Neural progenitor cell (in vitro differentiated cells): ENCODE data around the gene CYB5RL. TPM values are rescaled to one million over a fixed set of nuclear protein-coding genes. Genes with fewer than 3 reads are reported as not detected.

Experiments used
- DNase-seq: peaks from one replicate; pipeline ENCODE4 v3.0.0-alpha.2; 2016; ENCODE audit warnings: low spot score
- H2AFZ ChIP-seq: fragments of 200-600 bp; sonication (generic); replicated peaks from 2 replicates; pipeline ENCODE4 v1.6.1; 2016; ENCODE audit warnings: antibody characterized with exemption
- H3F3A ChIP-seq: fragments of 200-600 bp; sonication (generic); 2 replicates; pipeline ENCODE4 v1.6.1; 2016; ENCODE audit warnings: antibody characterized with exemption, low read depth
- H3K27ac ChIP-seq: fragments of 200-600 bp; sonication (generic); 2 replicates; pipeline ENCODE4 v1.5.1; 2016; ENCODE audit warnings: mild to moderate bottlenecking
- H3K27me3 ChIP-seq: fragments of 200-600 bp; sonication (generic); 2 replicates; pipeline ENCODE4 v1.6.1; 2016; ENCODE audit warnings: mild to moderate bottlenecking, moderate library complexity
- H3K36me3 ChIP-seq: fragments of 200-600 bp; sonication (generic); 2 replicates; pipeline ENCODE4 v1.5.1; 2016
- H3K4me1 ChIP-seq: fragments of 200-600 bp; sonication (generic); 2 replicates; pipeline ENCODE4 v1.6.1; 2016; ENCODE audit warnings: mixed run types
- H3K4me2 ChIP-seq: fragments of 200-600 bp; sonication (generic); 2 replicates; pipeline ENCODE4 v1.6.1; 2016
- H3K4me3 ChIP-seq: fragments of 200-600 bp; sonication (generic); 2 replicates; pipeline ENCODE4 v1.5.1; 2016
- H3K79me2 ChIP-seq: fragments of 200-600 bp; sonication (generic); 2 replicates; pipeline ENCODE4 v1.6.1; 2016; ENCODE audit warnings: low read depth
- H3K9ac ChIP-seq: fragments of 200-600 bp; sonication (generic); 2 replicates; pipeline ENCODE4 v1.6.1; 2016
- H3K9me3 ChIP-seq: fragments of 200-600 bp; sonication (generic); 2 replicates; pipeline ENCODE4 v1.5.1; 2016; ENCODE audit warnings: low read depth
- H4K20me1 ChIP-seq: fragments of 200-600 bp; sonication (generic); 2 replicates; pipeline ENCODE4 v1.6.1; 2016; ENCODE audit warnings: low read depth
- H3K27ac Mint-ChIP-seq: 3 replicates; pipeline ENCODE4 v1.8.0; 2021; ENCODE audit warnings: mixed read lengths
- H3K27me3 Mint-ChIP-seq: 2 replicates; pipeline ENCODE4 v1.8.0; 2022; ENCODE audit warnings: low read depth, mild to moderate bottlenecking, inconsistent platforms, moderate library complexity, mixed read lengths; ENCODE audit not compliant: insufficient read depth
- H3K36me3 Mint-ChIP-seq: 3 replicates; pipeline ENCODE4 v1.8.0; 2021; ENCODE audit warnings: mixed read lengths
- H3K4me1 Mint-ChIP-seq: 3 replicates; pipeline ENCODE4 v1.8.0; 2021; ENCODE audit warnings: mixed read lengths
- H3K4me3 Mint-ChIP-seq: 3 replicates; pipeline ENCODE4 v1.8.0; 2021; ENCODE audit warnings: mild to moderate bottlenecking, moderate library complexity, mixed read lengths
- H3K9me3 Mint-ChIP-seq: 3 replicates; pipeline ENCODE4 v1.8.0; 2020; ENCODE audit warnings: mixed read lengths
- EZH2 ChIP-seq: fragments of 200-600 bp; sonication (generic); IDR thresholded peaks from 2 replicates; pipeline ENCODE4 v1.6.1; 2017; ENCODE audit warnings: antibody characterized with exemption, mild to moderate bottlenecking, moderate library complexity
- EZH2phosphoT487 ChIP-seq: fragments of 200-600 bp; sonication (generic); IDR thresholded peaks from 2 replicates; pipeline ENCODE4 v1.6.1; 2017; ENCODE audit warnings: antibody characterized with exemption
- total RNA-seq: library from RNA; depleted of rRNA; stranded (reverse); fragments of >200 nt; gene quantifications from 2 replicates; pipeline ENCODE4 v1.2.3, GENCODE V29; 2015; ENCODE audit warnings: low replicate concordance
- TF ChIP-seq, protein P1 (sequence below): fragments of 200-600 bp; sonication (generic); IDR thresholded peaks from 2 replicates; pipeline ENCODE4 v1.5.1; 2017; ENCODE audit warnings: antibody characterized with exemption, mild to moderate bottlenecking

Gene CYB5RL
- total RNA-seq, 1 donor from 2014 or later, result 6.4 TPM

DNA sequence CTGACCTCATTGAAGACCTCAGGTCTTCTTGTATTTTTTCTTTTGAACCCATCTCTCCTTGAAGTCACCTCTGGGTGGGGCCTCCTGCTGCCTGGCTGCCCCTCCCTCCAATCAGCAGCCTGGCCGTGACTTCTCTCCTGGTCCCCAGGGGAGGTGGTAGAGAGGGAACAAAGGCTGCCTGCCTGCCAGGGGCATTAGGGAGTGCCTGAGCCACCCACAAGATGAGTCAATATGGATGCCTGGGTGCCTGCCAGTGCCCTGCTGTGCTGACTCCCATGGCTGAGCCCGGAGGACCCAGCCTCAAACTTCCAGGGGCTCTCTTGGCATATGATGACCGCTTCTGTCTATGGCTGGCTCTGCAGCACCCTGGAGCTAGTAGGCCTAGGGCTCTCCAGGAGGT, 41.8 kb downstream of the CYB5RL start:
- Mint-ChIP-seq H3K4me1 (peaks cover 14% of the 10 kb centered on the region), H3K9me3 (no peaks in the 10 kb centered on the region), H3K4me3 (no peak overlapping the region), H3K27me3 (no peaks in the 10 kb centered on the region), H3K27ac (no peak overlapping the region), H3K36me3 (peaks cover 3% of the 10 kb centered on the region)
- no peak overlapping the region for H3K4me3 ChIP-seq
- H4K20me1 ChIP-seq, result no peaks in the 10 kb centered on the region
- no peaks in the 10 kb centered on the region for H3K36me3 ChIP-seq
- no peaks in the 10 kb centered on the region for H3K9me3 ChIP-seq
- H3K4me1 ChIP-seq, result peaks cover 10% of the 10 kb centered on the region
- no peak overlapping the region for H3K27ac ChIP-seq
- H3K79me2 ChIP-seq, result no peaks in the 10 kb centered on the region
- no peak overlapping the region for H2AFZ ChIP-seq
- H3F3A ChIP-seq, result peaks cover 5% of the 10 kb centered on the region
- TF ChIP-seq EZH2phosphoT487 (no peak), EZH2 (no peak)
- TF ChIP-seq, protein P1, sequence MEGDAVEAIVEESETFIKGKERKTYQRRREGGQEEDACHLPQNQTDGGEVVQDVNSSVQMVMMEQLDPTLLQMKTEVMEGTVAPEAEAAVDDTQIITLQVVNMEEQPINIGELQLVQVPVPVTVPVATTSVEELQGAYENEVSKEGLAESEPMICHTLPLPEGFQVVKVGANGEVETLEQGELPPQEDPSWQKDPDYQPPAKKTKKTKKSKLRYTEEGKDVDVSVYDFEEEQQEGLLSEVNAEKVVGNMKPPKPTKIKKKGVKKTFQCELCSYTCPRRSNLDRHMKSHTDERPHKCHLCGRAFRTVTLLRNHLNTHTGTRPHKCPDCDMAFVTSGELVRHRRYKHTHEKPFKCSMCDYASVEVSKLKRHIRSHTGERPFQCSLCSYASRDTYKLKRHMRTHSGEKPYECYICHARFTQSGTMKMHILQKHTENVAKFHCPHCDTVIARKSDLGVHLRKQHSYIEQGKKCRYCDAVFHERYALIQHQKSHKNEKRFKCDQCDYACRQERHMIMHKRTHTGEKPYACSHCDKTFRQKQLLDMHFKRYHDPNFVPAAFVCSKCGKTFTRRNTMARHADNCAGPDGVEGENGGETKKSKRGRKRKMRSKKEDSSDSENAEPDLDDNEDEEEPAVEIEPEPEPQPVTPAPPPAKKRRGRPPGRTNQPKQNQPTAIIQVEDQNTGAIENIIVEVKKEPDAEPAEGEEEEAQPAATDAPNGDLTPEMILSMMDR, result no peak
- DNase-seq, result no peak
- H3K27me3 ChIP-seq, result no peaks in the 10 kb centered on the region
- H3K4me2 ChIP-seq, result no peak overlapping the region
- H3K9ac ChIP-seq, result no peak overlapping the region

- H3K27ac Mint-ChIP-seq, result no peak overlapping the region
- no peak overlapping the region for H3K27ac ChIP-seq
- peaks cover 10% of the 10 kb centered on the region for H3K4me1 ChIP-seq
- no peak overlapping the region for H2AFZ ChIP-seq
- H3F3A ChIP-seq, result peaks cover 5% of the 10 kb centered on the region
- no peak overlapping the region for H3K9ac ChIP-seq
- H4K20me1 ChIP-seq, result no peaks in the 10 kb centered on the region
- H3K79me2 ChIP-seq, result no peaks in the 10 kb centered on the region
- H3K9me3 ChIP-seq, result no peaks in the 10 kb centered on the region
- TF ChIP-seq, protein P1, result no peak
- TF ChIP-seq EZH2 (no peak), EZH2phosphoT487 (no peak)
- H3K4me3 Mint-ChIP-seq, result peak overlapping the region; percentile 41
- H3K9me3 Mint-ChIP-seq, result no peaks in the 10 kb centered on the region
- H3K27me3 Mint-ChIP-seq, result no peaks in the 10 kb centered on the region
- no peak for DNase-seq
- no peak overlapping the region for H3K4me3 ChIP-seq
- peaks cover 3% of the 10 kb centered on the region for H3K36me3 Mint-ChIP-seq
- H3K27me3 ChIP-seq, result no peaks in the 10 kb centered on the region
- H3K4me2 ChIP-seq, result no peak overlapping the region
- peaks cover 15% of the 10 kb centered on the region for H3K4me1 Mint-ChIP-seq
- no peaks in the 10 kb centered on the region for H3K36me3 ChIP-seq
These were observed 42.4 kb downstream of the CYB5RL start for GRCh38 chr1:54157401-54157800.

DNA sequence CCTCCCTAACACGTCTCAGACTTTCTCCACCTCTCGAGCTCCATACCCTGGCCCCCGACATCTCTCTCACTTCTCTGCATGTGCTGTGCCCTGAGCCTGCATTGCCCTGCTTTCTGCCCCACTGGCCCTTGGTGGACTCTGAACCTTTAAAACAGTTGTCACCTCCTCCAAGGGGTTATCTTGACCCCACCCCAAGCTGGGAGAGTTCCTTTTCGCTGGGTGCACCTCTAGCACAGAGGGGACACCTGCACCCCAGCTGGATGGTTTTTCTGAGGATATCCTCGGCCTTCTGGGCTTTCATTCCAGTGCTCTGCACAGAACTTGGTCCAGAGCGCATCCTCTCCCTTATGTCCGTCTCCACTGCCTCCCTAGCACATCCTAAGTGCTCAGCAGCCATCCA, 42.8 kb downstream of the CYB5RL start:
- no peak overlapping the region for H3K27ac ChIP-seq
- Mint-ChIP-seq H3K27me3 (peaks cover under 1% of the 10 kb centered on the region), H3K36me3 (peaks cover 3% of the 10 kb centered on the region), H3K4me1 (peaks cover 15% of the 10 kb centered on the region), H3K9me3 (no peaks in the 10 kb centered on the region), H3K27ac (no peak overlapping the region), H3K4me3 (no peak overlapping the region)
- no peak overlapping the region for H3K4me2 ChIP-seq
- TF ChIP-seq, protein P1, result no peak
- TF ChIP-seq EZH2, result no peak
- no peak for TF ChIP-seq EZH2phosphoT487
- H3K9ac ChIP-seq, result no peak overlapping the region
- H3K4me3 ChIP-seq, result no peak overlapping the region
- no peaks in the 10 kb centered on the region for H3K9me3 ChIP-seq
- H3K27me3 ChIP-seq, result no peaks in the 10 kb centered on the region
- H3K4me1 ChIP-seq, result peaks cover 10% of the 10 kb centered on the region
- no peak for DNase-seq
- H4K20me1 ChIP-seq, result no peaks in the 10 kb centered on the region
- H3K79me2 ChIP-seq, result no peaks in the 10 kb centered on the region
- no peak overlapping the region for H2AFZ ChIP-seq
- no peaks in the 10 kb centered on the region for H3K36me3 ChIP-seq
- peaks cover 5% of the 10 kb centered on the region for H3F3A ChIP-seq
